CD4-positive, alpha-beta T cell treated with Interleukin-12 subunit alpha and Interleukin-12 subunit beta, for 1 hour (primary cell): ENCODE data around the gene GON4L.
A peak's percentile ranks its signal among the peaks of the same experiment; 100 is the strongest.
"Not testable (repeated sequence)": the region's sequence is repeated elsewhere in the genome, so short reads cannot be mapped to it uniquely, and the experiment has no call there.

ENCODE experiments used
- DNase-seq: peaks from one replicate; pipeline ENCODE4 v3.0.0-alpha.2; 2020

Gene GON4L

GRCh38 chr1:155867766-155868165 lies 10.8 kb upstream of the GON4L start:
- DNase-seq, result no peak

DNA sequence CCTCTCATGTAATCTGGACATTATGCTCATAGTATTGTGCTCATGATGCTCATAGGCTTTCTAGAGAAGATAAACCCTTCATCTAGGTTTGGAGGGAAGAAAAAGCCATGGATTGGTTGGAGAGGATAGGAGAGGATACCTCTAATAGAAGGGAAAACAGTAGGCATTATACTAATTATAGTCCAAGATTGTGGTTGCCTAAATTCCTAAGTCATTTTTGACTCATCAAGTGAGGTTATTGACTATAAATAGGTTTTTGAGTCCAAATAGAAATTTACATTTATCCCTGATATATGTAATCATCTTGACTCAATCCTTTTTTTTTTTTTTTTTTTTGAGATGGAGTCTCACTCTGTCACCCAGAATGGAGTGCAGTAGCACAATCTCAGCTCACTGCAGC lies 7.4 kb upstream of the GON4L start:
- no peak for DNase-seq

DNA sequence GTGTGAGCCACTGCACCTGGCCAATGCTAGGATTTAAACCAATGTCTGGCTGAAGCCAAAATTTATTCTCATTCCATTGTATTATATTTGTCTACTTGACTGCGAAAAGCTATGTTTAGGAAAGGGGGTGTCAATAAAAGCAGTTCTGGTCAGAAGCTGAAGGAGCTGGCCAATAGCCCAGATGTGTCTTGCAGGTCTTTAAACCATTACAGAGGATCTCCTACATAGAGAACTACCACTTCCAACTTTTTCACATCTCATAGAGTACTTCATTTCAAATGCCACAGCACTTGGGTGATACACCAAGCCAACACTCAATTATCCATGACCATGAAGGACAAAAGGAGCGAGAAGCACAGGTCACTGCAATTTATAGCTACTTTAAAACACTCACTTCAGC lies 4.9 kb upstream of the GON4L start:
- no peak for DNase-seq

DNA sequence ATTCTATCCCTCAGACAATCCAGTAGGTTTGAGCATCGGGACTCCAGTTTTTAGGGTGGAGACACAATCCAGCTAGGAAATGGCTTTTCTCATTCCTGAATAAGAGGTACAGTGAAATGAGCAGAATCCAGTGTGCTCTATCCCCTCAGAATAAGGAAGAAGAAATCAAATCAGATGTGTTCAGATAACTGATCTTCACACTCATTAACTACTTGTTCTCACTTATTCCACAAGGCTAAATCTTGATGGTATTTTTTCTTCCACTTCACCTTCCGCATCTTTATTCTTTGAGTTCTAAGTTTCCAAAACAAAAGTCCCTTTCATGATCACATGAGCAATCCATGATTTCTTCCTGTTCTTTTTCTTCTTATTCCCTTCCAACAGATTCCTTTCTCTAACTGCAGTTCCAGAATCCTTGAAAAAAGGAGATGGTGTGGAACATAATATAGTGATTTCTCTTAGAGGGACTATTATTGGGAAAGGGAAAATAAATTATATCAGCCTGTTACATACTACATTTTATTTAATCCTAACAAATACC lies 4.0 kb upstream of the GON4L start:
- DNase-seq, result no peak

DNA sequence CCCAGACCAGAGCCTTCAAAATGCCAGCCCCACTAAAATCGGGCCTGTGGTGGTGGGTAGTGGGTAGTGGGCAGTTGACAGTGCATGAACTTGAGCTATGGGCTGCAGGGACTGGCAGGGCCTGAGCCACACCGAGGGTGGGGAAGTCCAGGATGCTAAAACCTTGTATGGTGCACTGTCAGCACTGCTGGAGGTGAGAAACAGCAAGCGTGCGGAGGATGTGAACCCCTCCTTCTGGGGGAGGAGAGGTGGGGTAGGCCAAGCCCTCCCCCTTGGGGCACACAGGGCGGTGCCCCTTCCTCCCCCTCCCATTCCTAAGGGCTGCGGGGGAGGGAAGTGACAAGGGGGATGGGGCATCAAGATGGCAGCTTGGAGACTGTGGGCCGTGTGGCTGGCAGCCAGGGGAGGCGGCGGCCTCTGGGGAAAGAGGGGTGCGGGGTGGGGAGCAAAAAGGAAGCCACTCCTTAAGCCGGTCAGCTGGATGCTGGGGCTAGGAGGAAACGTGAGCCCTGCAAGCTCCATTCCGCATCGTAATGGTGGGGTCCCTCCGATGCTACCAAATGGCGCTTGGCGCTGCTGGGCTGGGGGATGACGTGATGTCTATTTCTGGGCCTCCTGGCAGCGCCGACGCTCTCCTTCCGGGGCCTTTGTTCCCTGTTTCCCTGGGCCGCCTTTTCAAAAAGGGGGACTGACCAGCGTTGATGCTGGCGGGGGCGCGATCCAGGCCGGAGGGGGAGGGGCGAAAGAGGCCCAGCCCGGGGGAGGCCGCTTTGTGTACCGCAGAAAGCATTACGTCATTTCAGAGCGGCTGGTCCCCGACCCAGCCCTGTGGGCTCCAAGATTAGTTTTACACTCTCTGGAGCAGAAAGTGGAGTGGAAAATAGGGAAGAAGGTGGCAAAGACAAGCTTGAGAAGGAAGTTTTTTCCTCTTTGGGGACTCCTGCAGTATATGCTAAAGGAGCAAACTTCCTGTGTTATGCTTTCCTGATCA lies 3.2 kb upstream of the GON4L start:
- DNase-seq, result peak; percentile 85

DNA sequence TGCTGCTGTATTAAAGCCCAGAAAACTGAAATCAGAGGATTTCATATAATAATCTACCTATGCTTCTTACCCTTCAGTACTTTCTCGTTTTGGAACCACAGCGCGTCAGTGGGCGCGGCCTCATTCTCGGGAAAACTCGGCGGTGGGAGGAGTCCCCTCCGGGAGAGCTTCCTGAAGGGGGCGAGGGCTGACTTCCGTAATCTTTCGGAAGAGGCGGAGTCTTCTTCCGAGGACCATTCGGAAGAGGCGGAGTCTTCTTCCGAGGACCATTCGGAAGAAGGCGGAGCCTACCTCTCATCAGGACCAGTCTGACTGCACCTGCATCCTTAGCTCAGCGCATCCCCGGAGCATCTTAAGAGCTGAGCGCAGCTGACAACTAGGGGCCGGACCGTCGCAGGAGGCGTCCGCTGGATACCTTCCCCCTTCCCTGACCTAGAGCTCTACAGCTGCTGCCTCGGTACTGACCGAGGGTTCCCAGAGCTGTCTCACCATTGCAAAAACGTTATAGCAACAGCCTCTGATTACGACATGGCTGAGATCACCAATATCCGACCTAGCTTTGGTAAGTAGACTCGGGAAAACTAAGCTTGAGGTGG lies 2.3 kb upstream of the GON4L start, which contains the start of gene SYT11:
TSS of gene SYT11 (plus strand) at position 334 of the 596 bp plus-strand sequence. CDS start at position 529, 195 bp downstream.
- DNase-seq, result peak; percentile 96

DNA sequence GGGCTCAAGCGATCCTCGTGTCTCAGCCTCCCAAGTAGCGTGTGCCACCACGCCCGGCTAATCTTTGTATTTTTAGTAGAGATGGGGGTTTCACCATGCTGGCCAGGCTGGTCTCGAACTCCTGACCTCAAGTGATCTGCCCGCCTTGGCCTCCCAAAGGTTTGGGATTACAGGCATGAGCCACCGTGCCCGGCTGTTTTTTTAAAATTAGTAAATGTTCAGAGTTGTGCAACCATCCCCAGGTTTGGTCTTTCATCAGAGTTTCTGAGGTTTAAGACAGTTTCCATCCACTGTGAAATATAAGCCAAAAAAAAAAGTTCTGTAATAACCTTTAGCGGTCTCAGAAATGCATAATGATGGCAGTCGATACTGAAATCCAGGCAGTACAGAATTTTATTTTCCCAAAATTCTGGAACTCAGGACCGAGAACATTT lies 1.8 kb upstream of the GON4L start:
- no peak for DNase-seq

DNA sequence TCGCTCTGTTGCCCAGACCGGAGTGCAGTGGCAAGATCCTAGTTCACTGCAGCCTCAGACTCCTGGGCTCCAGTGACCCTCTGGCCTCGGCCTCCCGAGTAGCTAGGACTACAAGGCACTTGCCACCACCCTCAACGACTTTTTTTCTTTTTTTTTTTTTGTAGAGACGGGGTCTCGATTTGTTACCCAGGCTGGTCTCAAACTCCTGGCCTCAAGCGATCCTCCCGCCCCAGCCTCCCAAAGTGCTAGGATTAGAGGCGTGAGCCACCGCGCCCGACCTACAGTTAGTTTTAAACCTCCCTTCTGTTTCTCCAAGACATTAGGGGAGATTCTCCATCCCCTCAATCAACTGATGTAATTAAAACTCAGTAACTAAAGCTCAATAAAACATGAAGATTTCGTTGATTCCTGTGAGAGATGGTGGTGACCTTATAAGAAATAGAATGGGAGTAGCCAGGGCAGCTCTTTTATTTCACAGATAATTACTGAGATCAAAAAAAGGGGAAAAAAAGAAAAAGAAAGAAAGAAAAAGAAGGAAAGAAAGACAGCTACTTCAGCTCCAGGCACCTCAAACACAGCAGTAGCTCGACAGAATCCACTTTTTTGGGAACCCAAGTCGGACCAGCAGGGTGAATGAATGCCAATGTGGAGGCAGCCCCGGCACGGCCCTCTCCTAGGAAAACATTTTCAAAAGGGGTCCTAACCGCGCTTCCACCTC lies 598 bp downstream of the GON4L start:
- DNase-seq, result no peak

GRCh38 chr1:155850345-155850744 lies 6.7 kb downstream of the GON4L start:
- DNase-seq, result no peak

DNA sequence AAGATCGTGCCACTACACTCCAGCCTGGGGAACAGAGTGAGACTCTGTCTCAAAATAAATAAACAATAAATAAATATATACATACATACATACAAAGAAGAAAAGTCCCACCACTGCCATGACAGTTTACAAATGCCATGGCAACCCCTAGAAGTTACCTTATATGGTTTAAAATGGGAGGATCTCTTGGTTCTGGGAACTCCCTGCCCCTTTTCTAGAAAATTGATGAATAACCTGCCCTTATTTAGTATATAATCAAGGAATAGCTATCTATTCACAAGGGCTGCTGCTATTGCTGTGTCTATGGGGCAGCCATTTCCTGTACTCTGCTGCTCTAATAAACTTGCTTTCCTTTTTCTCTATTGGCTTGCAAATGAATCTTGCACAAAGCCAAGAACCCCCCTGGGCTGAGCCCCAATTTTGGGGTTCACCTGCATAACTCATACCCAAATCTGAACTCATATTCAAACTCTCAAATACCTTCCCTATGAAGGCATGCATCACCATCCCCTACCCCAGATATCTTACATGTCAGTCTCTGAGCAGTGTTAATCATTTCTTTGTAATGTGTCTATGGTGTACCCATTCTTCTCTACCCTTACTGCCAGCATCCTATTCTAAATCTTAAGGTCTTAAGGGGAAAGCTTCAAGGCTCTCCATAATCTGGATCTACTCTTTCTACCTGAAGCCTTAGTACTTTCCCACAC lies 9.0 kb downstream of the GON4L start:
- DNase-seq, result no peak

GRCh38 chr1:155844860-155845421 lies 12.1 kb downstream of the GON4L start:
- no peak for DNase-seq

DNA sequence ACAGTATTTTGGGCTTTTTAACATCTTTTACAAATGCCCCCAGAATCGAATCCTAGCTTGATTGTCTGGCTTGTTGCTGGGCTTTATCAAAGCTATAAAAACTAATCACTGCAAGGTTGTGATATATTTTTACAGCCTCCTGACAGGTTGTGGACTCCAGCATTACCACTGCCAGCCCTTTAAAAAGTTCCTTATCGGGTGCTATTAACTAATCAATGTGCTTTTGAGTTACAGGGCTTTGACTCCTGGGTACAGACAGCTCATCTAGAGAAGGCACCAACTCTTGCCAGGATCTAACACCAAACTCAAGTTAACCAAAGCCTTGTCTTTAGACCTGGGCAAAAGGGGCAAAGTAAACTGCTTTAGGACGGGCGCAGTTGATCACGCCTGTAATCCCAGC lies 16.6 kb downstream of the GON4L start:
- DNase-seq, result no peak

DNA sequence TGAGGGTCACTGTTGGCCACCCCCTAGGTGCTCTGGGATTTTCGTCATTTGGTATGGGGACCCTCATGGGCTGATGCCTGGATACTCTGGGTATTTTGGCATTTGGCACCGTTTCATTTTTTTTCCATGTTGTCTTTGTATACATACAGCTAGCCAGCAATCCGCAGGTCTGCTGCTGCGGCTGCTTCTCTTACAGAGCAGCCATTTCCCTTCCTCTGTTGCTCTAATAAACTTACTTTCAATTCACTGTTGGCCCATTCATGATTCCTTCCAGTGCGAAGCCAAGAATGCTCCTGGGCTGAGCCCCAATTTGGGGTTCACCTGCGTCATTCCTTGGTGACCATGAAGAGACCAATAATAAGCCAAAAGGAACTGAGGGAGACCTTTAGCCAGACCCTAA lies 21.5 kb downstream of the GON4L start:
- DNase-seq, result no peak

DNA sequence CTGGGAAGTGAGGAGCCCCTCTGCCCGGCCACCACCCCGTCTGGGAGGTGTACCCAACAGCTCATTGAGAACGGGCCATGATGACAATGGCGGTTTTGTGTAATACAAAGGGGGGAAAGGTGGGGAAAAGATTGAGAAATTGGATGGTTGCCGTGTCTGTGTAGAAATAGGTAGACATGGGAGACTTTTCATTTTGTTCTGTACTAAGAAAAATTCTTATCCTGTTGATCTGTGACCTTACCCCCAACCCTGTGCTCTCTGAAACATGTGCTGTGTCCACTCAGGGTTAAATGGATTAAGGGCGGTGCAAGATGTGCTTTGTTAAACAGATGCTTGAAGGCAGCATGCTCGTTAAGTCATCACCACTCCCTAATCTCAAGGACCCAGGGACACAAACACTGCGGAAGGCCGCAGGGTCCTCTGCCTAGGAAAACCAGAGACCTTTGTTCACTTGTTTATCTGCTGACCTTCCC lies 22.1 kb downstream of the GON4L start:
- not testable (repeated sequence) for DNase-seq

- DNase-seq, result no peak
Measured at GRCh38 chr1:155834296-155834926, 22.6 kb downstream of the GON4L start.

- DNase-seq, result no peak
Measured at GRCh38 chr1:155833665-155834295, 23.2 kb downstream of the GON4L start.

DNA sequence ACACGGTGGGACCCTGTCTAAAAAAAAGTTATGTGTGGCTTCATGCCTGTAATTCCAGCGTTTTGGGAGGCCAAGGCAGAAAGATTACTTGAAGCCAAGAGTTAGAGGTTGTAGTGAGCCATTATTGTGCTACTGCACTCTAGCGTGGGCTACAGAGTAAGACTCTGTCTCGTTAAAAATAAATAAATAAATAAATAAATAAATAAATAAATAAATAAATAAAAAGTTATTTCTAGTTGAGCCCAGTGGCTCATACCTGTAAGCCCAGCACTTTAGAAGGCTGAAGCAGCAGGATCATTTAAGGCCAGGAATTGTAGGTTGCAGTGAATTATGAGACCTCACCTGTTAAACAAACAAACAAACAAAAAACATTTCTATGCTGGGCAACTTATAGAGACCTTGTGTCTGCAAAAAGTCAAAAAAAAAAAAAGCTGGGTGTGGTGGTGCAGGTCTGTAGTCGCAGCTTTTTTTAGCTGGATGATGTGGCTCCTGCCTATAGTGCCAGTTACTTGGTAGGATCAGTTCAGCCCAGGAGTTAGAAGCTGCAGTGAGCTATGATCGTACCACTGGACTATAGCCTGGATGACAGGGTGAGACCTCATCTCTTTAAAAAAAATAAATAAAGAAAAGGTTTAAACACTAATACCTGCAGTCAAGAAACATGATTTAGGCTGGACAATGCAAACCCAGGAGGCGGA lies 25.6 kb downstream of the GON4L start:
- no peak for DNase-seq

DNA sequence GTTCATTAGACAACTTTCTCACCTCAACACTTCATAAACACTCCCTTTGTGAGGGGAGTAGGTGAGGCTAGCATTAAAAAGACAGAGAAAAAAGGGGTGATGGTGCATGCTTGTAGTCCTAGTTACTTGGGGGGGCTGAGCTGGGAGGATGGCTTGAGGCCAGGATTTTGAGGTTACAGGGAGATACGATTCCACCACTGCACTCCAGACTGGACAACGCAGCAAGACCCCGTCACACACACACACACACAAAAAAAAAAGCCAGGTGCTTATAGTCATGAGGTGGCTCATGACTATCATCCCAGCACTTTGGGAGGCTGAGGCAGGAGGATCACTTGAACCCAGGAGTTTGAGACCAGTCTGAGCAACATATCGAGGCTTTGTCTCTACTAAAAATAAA lies 29.6 kb downstream of the GON4L start:
- no peak for DNase-seq

GRCh38 chr1:155816351-155816750 lies 40.7 kb downstream of the GON4L start:
- DNase-seq, result no peak

DNA sequence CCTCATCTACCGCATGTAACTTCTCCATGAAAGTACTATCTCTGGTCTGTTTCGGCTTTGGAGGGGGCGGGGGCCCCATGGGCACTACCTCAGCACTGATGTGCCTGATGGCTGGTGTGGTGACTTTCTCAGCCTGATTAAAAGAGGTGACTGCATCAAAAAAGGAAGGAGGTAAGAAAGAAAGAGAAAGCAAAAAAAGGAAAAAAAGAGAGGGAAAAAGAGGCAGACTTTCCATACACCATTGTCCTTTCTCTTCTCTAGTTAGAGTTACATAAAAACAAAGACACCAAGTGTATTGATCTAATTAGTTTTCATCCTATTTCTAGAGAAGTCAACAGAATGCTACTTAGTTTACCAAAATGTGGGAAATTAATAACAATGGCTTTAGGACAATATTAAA lies 43.3 kb downstream of the GON4L start:
- no peak for DNase-seq
